ENCODE measurements around the gene NMUR2.
A peak's percentile ranks its signal among the peaks of the same experiment; 100 is the strongest.

GRCh38 chr5:152379331-152379730, 25.7 kb downstream of the NMUR2 start:
- no peak for TF ChIP-seq EZH2 (IDR thresholded peaks at IDR 0.05)
- TF ChIP-seq POLR2A (IDR thresholded peaks at IDR 0.05; ENCODE audit: borderline replicate concordance, extremely low read depth, insufficient read depth, insufficient read length) = no peak
- TF ChIP-seq CTCF (IDR thresholded peaks at IDR 0.05 in 2 of 3, conservative IDR thresholded peaks at IDR 0.05 in 1 of 3; ENCODE audit: borderline replicate concordance in 1 of 3, insufficient read depth in 1 of 3, low read depth in 2 of 3, low read length in 2 of 3) = peak in 1 of 3 experiments; percentile 16; a peak in 1 of 6 replicates
- TF ChIP-seq ATF3 (IDR thresholded peaks at IDR 0.05) = no peak
- no peak for TF ChIP-seq SIN3A (IDR thresholded peaks at IDR 0.05; ENCODE audit: low read depth)
- no peak for TF ChIP-seq REST (IDR thresholded peaks at IDR 0.05; ENCODE audit: low read depth)
- no peak for TF ChIP-seq POLR2AphosphoS5 (IDR thresholded peaks at IDR 0.05; ENCODE audit: low read depth, low read length)
- TF ChIP-seq ZBTB33 (IDR thresholded peaks at IDR 0.05; ENCODE audit: extremely low read depth, insufficient replicate concordance, low read length) = no peak
- TF ChIP-seq YY1 (IDR thresholded peaks at IDR 0.05; ENCODE audit: extremely low read depth, insufficient replicate concordance, low read depth, low read length) = no peak
- TF ChIP-seq RAD21 (IDR thresholded peaks at IDR 0.05; ENCODE audit: low read depth) = no peak
- TF ChIP-seq EGR1 (IDR thresholded peaks at IDR 0.05; ENCODE audit: low read depth) = no peak
- no peak for TF ChIP-seq ZNF274 (IDR thresholded peaks at IDR 0.05; ENCODE audit: low read depth, low read length)
- TF ChIP-seq SRF (IDR thresholded peaks at IDR 0.05; ENCODE audit: low read depth) = no peak
- no peak for TF ChIP-seq MAX (IDR thresholded peaks at IDR 0.05)
